WTC11 (cell line): ENCODE data around the gene RBM10. TPM values are rescaled to one million over a fixed set of nuclear protein-coding genes. Genes with fewer than 3 reads are reported as not detected.

Source experiments
- ATAC-seq: fragments of 200-7000 bp; cut with Tn5 transposase; 2 replicates; pipeline ENCODE4 v1.10.0; 2021; ENCODE audit warnings: mild to moderate bottlenecking, moderate library complexity
- Bru-seq: library from RNA; stranded (reverse); fragments of 400-500 nt; gene quantifications from one replicate; lab custom pipeline; 2021; lab: Mats Ljungman, UMichigan
- CTCF ChIA-PET: fragments of 300-600 bp; sonication (Branson Sonifier 250); formaldehyde crosslinking; loops from one replicate; lab custom pipeline; 2021; ENCODE audit warnings: antibody characterized with exemption; lab: Charles Lee
- POLR2A ChIA-PET: fragments of 350-600 bp; sonication (Branson Sonifier 250); formaldehyde crosslinking; loops from one replicate; lab custom pipeline; 2021; ENCODE audit warnings: antibody characterized with exemption; lab: Charles Lee
- DNase-seq: peaks from one replicate; pipeline ENCODE4 v3.0.0; 2021; ENCODE audit warnings: low spot score
- H3K27ac Mint-ChIP-seq: 2 replicates; pipeline ENCODE4 v1.8.0; 2021; ENCODE audit warnings: mixed read lengths
- H3K27me3 Mint-ChIP-seq: 2 replicates; pipeline ENCODE4 v1.8.0; 2021; ENCODE audit warnings: low read depth, mild to moderate bottlenecking, moderate library complexity, mixed read lengths
- H3K36me3 Mint-ChIP-seq: 2 replicates; pipeline ENCODE4 v1.8.0; 2021; ENCODE audit warnings: mixed read lengths
- H3K4me1 Mint-ChIP-seq: 2 replicates; pipeline ENCODE4 v1.8.0; 2022; ENCODE audit warnings: mixed read lengths
- H3K4me3 Mint-ChIP-seq: 2 replicates; pipeline ENCODE4 v1.8.0; 2021; ENCODE audit warnings: mild to moderate bottlenecking, moderate library complexity, mixed read lengths
- H3K9me3 Mint-ChIP-seq: 2 replicates; pipeline ENCODE4 v1.8.0; 2021; ENCODE audit warnings: mixed read lengths
- ARID4B ChIP-seq: sonication (generic); formaldehyde crosslinking; IDR thresholded peaks from 2 replicates; pipeline ENCODE4 v1.8.0; 2023; ENCODE audit warnings: missing genetic modification reagents, mild to moderate bottlenecking, borderline replicate concordance
- CTCF ChIP-seq: fragments of 200-600 bp; IDR thresholded peaks from 2 replicates; pipeline ENCODE4 v1.8.0; 2022; ENCODE audit warnings: antibody characterized with exemption
- E2F5 ChIP-seq: sonication (generic); formaldehyde crosslinking; IDR thresholded peaks from 2 replicates; pipeline ENCODE4 v1.8.1; 2022; ENCODE audit warnings: mild to moderate bottlenecking, moderate library complexity, missing genetic modification reagents
- FOXP4 ChIP-seq: sonication (generic); formaldehyde crosslinking; IDR thresholded peaks from 2 replicates; pipeline ENCODE4 v1.8.0; 2022; ENCODE audit warnings: mild to moderate bottlenecking, missing genetic modification reagents
- HMGXB4 ChIP-seq: sonication (generic); formaldehyde crosslinking; IDR thresholded peaks from 2 replicates; pipeline ENCODE4 v1.8.1; 2023; ENCODE audit warnings: mild to moderate bottlenecking, moderate library complexity, missing genetic modification reagents
- MAX ChIP-seq: sonication (generic); formaldehyde crosslinking; IDR thresholded peaks from 2 replicates; pipeline ENCODE4 v1.8.0; 2022; ENCODE audit warnings: mild to moderate bottlenecking, missing genetic modification reagents
- NFE2L1 ChIP-seq: sonication (generic); formaldehyde crosslinking; IDR thresholded peaks from 2 replicates; pipeline ENCODE4 v1.8.1; 2023; ENCODE audit warnings: missing genetic modification reagents
- NFYB ChIP-seq: sonication (generic); formaldehyde crosslinking; conservative IDR thresholded peaks from 2 replicates; pipeline ENCODE4 v1.8.0; 2022; ENCODE audit warnings: low read depth, missing genetic modification reagents
- SP1 ChIP-seq: sonication (generic); formaldehyde crosslinking; conservative IDR thresholded peaks from 2 replicates; pipeline ENCODE4 v1.8.1; 2022; ENCODE audit warnings: missing genetic modification reagents
- ZBTB21 ChIP-seq: sonication (generic); formaldehyde crosslinking; IDR thresholded peaks from 2 replicates; pipeline ENCODE4 v1.8.1; 2023; ENCODE audit warnings: mild to moderate bottlenecking, missing genetic modification reagents, borderline replicate concordance
- long read RNA-seq, 3 experiments: library from RNA in 1 of 3; library from capped mRNA in 1 of 3; library from polyadenylated mRNA in 1 of 3; unstranded in 2 of 3; stranded (forward) in 1 of 3; transcript quantifications; one replicate each; pipeline ENCODE4 v2.0.0, GENCODE V29; 2021
- total RNA-seq: library from RNA; stranded (reverse); gene quantifications from 3 replicates; pipeline ENCODE4 v1.2.3, GENCODE V29; 2021

The RBM10 gene
- total RNA-seq = 65.6 to 66.1 TPM (median 65.8 TPM) in 3 replicates
- Bru-seq, nascent RNA = percentile 67 among the genes with signal in this experiment
- long read RNA-seq, experiment 1, transcript RBM10-202 (23 exons, 3,108 nt) = minor isoform, 6 of 278 reads
- long read RNA-seq, experiment 1, transcript RBM10-206 (23 exons, 3,105 nt) = minor isoform, 7 of 278 reads
- long read RNA-seq, experiment 1, transcript RBM10-201 (24 exons, 3,201 nt) = minor isoform, 9 of 278 reads
- long read RNA-seq, experiment 1, transcript RBM10-203 (24 exons, 3,747 nt) = major isoform, 48 of 278 reads
- long read RNA-seq, experiment 1, partial matches to known transcripts = 53 of 278 reads
- long read RNA-seq, experiment 1, other reads (novel, unspliced or antisense) = 155 of 278 reads
- long read RNA-seq, experiment 2, transcript RBM10-203 (24 exons, 3,747 nt) = major isoform, 9 of 68 reads
- long read RNA-seq, experiment 2, partial matches to known transcripts = 26 of 68 reads
- long read RNA-seq, experiment 2, other reads (novel, unspliced or antisense) = 32 of 68 reads
- long read RNA-seq, experiment 3, partial matches to known transcripts = 5 of 10 reads
- long read RNA-seq, experiment 3, other reads (novel, unspliced or antisense) = 5 of 10 reads

- ChIA-PET POLR2A (interaction anchor here (0.6 to 1.7 kb wide), 7 partner anchors 10 to 505 kb away, joined by 3 to 9 read pairs (median 4); no protein-coding TSS in a partner anchor), CTCF (interaction anchor here (0.6 to 1.2 kb wide), 13 partner anchors 10 to 379 kb away, joined by 3 to 7 read pairs (median 4); no protein-coding TSS in a partner anchor)
- ATAC-seq (peak; percentile 96), DNase-seq (peak; percentile 90)
- Mint-ChIP-seq H3K27me3 (no peaks in the 10 kb centered on the region), H3K4me1 (peaks cover 16% of the 10 kb centered on the region), H3K4me3 (peak within 1 kb of the TSS; percentile 98), H3K27ac (peak within 1 kb of the TSS; percentile 98), H3K36me3 (peaks cover 18% of the 10 kb centered on the region), H3K9me3 (no peaks in the 10 kb centered on the region)
- TF ChIP-seq E2F5 (CRISPR knock-in tag) = peak; percentile 49; the same call in 1 of the 2 replicates
- TF ChIP-seq NFYB (CRISPR knock-in tag) = peak; percentile 69
- 0 out of 2 replicates have a peak, but pooled peaks have one; percentile 37 for TF ChIP-seq CTCF
- TF ChIP-seq HMGXB4 (CRISPR knock-in tag) = 0 out of 2 replicates have a peak, but pooled peaks have one; percentile 26
- peak; percentile 55; the same call in 1 of the 2 replicates for TF ChIP-seq SP1 (CRISPR knock-in tag)
- peak; percentile 39; the same call in 1 of the 2 replicates for TF ChIP-seq MAX (CRISPR knock-in tag)
- TF ChIP-seq NFE2L1 (CRISPR knock-in tag) = no peak
- TF ChIP-seq ZBTB21 (CRISPR knock-in tag) = no peak
- peak; percentile 25; the same call in 1 of the 2 replicates for TF ChIP-seq FOXP4 (CRISPR knock-in tag)
- 0 out of 2 replicates have a peak, but pooled peaks have one; percentile 28 for TF ChIP-seq ARID4B
Observed at GRCh38 chrX:47144626-47145394, at the start of gene RBM10, which contains the start of gene NDUFB11. Gene RBM10, plus strand, starts transcription at chrX:47145221. Its CDS starts 2,261 bp downstream, at chrX:47147482. Gene NDUFB11, minus strand, starts transcription at chrX:47144702. Its CDS starts 23 bp downstream, at chrX:47144679.
